DND-41 (cell line): ENCODE results near the gene LEF1.

Experiments
- ATAC-seq: fragments of 200-7000 bp; cut with Tn5 transposase; 3 replicates; pipeline ENCODE4 v1.9.1; 2021; ENCODE audit warnings: low read depth; ENCODE audit not compliant: insufficient read depth
- DNase-seq: peaks from one replicate; pipeline ENCODE4 v3.0.0-alpha.2; 2020
- H2AFZ ChIP-seq: 2 replicates; pipeline ENCODE4 v1.6.0; 2012; ENCODE audit warnings: low read depth, low read length
- H3K27ac ChIP-seq: 2 replicates; pipeline ENCODE4 v1.5.1; 2012; ENCODE audit warnings: low read length, inconsistent platforms
- H3K27me3 ChIP-seq: fragments of 200-600 bp; sonication (generic); 2 replicates; pipeline ENCODE4 v1.6.0; 2012; ENCODE audit warnings: low read length, mild to moderate bottlenecking, inconsistent platforms; ENCODE audit not compliant: insufficient read depth, poor library complexity
- H3K36me3 ChIP-seq: 2 replicates; pipeline ENCODE4 v1.5.1; 2012; ENCODE audit warnings: low read length, inconsistent platforms; ENCODE audit not compliant: insufficient read depth
- H3K4me1 ChIP-seq: 2 replicates; pipeline ENCODE4 v1.5.1; 2012; ENCODE audit warnings: mild to moderate bottlenecking, low read length; ENCODE audit not compliant: insufficient read depth
- H3K4me2 ChIP-seq: 2 replicates; pipeline ENCODE4 v1.6.0; 2012; ENCODE audit warnings: mild to moderate bottlenecking, moderate library complexity, low read length, inconsistent platforms; ENCODE audit not compliant: insufficient read depth
- H3K4me3 ChIP-seq, 2 experiments: fragments of 200-600 bp in 1 of 2; shearing (Covaris generic) in 1 of 2; 2 replicates each; pipeline ENCODE4 v1.5.1; 2012 to 2016; ENCODE audit warnings: inconsistent platforms in 2 of 2, low read length in 2 of 2, mild to moderate bottlenecking in 2 of 2, low read depth in 1 of 2, moderate library complexity in 1 of 2
- H3K79me2 ChIP-seq: 2 replicates; pipeline ENCODE4 v1.6.0; 2012; ENCODE audit warnings: low read length, inconsistent platforms; ENCODE audit not compliant: insufficient read depth
- H3K9ac ChIP-seq: 2 replicates; pipeline ENCODE4 v1.6.0; 2012; ENCODE audit warnings: low read depth, mild to moderate bottlenecking, inconsistent platforms, low read length, moderate library complexity
- H3K9me3 ChIP-seq: 2 replicates; pipeline ENCODE4 v1.5.1; 2012; ENCODE audit warnings: low read length, moderate library complexity, mild to moderate bottlenecking, inconsistent platforms; ENCODE audit not compliant: insufficient read depth, severe bottlenecking
- H4K20me1 ChIP-seq: 2 replicates; pipeline ENCODE4 v1.6.0; 2012; ENCODE audit warnings: low read length; ENCODE audit not compliant: insufficient read depth
- CTCF ChIP-seq: IDR thresholded peaks from 2 replicates; pipeline ENCODE4 v1.5.1; 2012; ENCODE audit warnings: borderline replicate concordance, low read length, moderate library complexity, mild to moderate bottlenecking; ENCODE audit not compliant: poor library complexity, severe bottlenecking; ENCODE audit errors: extremely low read depth
- EZH2 ChIP-seq: IDR thresholded peaks from 3 replicates; pipeline ENCODE4 v1.6.1; 2012; ENCODE audit warnings: borderline replicate concordance, low read depth, mild to moderate bottlenecking, moderate library complexity, low read length, inconsistent platforms; ENCODE audit not compliant: severe bottlenecking

LEF1 gene

GRCh38 chr4:108168671-108169523, at the start of gene LEF1:
LEF1 (minus strand) TSS chr4:108168932; CDS start chr4:108167767, 1,165 bp downstream.
- no peaks in the 10 kb centered on the region for H3K27me3 ChIP-seq
- H3K36me3 ChIP-seq, result peaks cover 29% of the 10 kb centered on the region
- H3K4me1 ChIP-seq, result peaks cover 48% of the 10 kb centered on the region
- peak within 1 kb of the TSS; percentile 95 for H3K9ac ChIP-seq
- H2AFZ ChIP-seq, result peak within 1 kb of the TSS; percentile 37
- H3K9me3 ChIP-seq, result no peaks in the 10 kb centered on the region
- DNase-seq (peak; percentile 92), ATAC-seq (peak; percentile 36)
- no peak for TF ChIP-seq CTCF
- no peak for TF ChIP-seq EZH2
- H3K79me2 ChIP-seq, result peaks cover 91% of the 10 kb centered on the region
- peak within 1 kb of the TSS; percentile 65 for H3K4me2 ChIP-seq
- peak within 1 kb of the TSS; percentile 45 to 64 for H3K4me3 ChIP-seq
- H4K20me1 ChIP-seq, result peaks cover 26% of the 10 kb centered on the region
- peak within 1 kb of the TSS; percentile 95 for H3K27ac ChIP-seq

GRCh38 chr4:108216510-108216909, 47.8 kb upstream of the LEF1 start:
- Histone ChIP-seq H3K27me3 (no peaks in the 10 kb centered on the region), H3K27ac (no peak overlapping the region), H4K20me1 (no peaks in the 10 kb centered on the region), H2AFZ (no peak overlapping the region), H3K79me2 (no peaks in the 10 kb centered on the region), H3K36me3 (no peaks in the 10 kb centered on the region), H3K4me3 (no peak overlapping the region), H3K4me2 (no peak overlapping the region), H3K9ac (no peak overlapping the region), H3K9me3 (no peaks in the 10 kb centered on the region), H3K4me1 (peaks cover 23% of the 10 kb centered on the region)
- DNase-seq (no peak), ATAC-seq (no peak)
- TF ChIP-seq EZH2 (no peak), CTCF (no peak)

GRCh38 chr4:108215055-108215454, 46.3 kb upstream of the LEF1 start:
- H3K27ac ChIP-seq, result no peak overlapping the region; the same call in 1 of the 2 replicates
- no peaks in the 10 kb centered on the region for H3K79me2 ChIP-seq
- H4K20me1 ChIP-seq, result no peaks in the 10 kb centered on the region
- H2AFZ ChIP-seq, result no peak overlapping the region
- TF ChIP-seq EZH2, result no peak
- TF ChIP-seq CTCF, result no peak
- no peaks in the 10 kb centered on the region for H3K27me3 ChIP-seq
- no peak for DNase-seq
- no peak for ATAC-seq
- no peak overlapping the region for H3K9ac ChIP-seq
- H3K9me3 ChIP-seq, result no peaks in the 10 kb centered on the region
- H3K4me3 ChIP-seq, result no peak overlapping the region
- no peaks in the 10 kb centered on the region for H3K36me3 ChIP-seq
- H3K4me1 ChIP-seq, result peaks cover 23% of the 10 kb centered on the region
- H3K4me2 ChIP-seq, result no peak overlapping the region
